ENCODE data around the gene RSPH3. TPM values are rescaled to one million over a fixed set of nuclear protein-coding genes. Genes with fewer than 3 reads are reported as not detected.
"Not testable (repeated sequence)": the region's sequence is repeated elsewhere in the genome, so short reads cannot be mapped to it uniquely, and the experiment has no call there.

Gene RSPH3
- polyA plus RNA-seq, 3 donors = 2.6 to 2.9 (median 2.8) TPM

- H3K27ac ChIP-seq (ENCODE audit: low read depth, low read length) = no peak overlapping the region
- 79 to 93% (median 81%) methylated on average over 11 of the region's 11 CpGs for WGBS, 3 donors
Measured at GRCh38 chr6:159033160-159034049, 33.4 kb upstream of the RSPH3 start.

GRCh38 chr6:159031846-159032245 is 31.8 kb upstream of the RSPH3 start:
- WGBS, 3 donors = 45 to 78% (median 53%) methylated on average over 5 of the region's 5 CpGs
- no peak overlapping the region for H3K27ac ChIP-seq (ENCODE audit: low read depth, low read length)

- 84 to 96% (median 93%) methylated on average over 2 of the region's 2 CpGs for WGBS, 3 donors
Measured at GRCh38 chr6:159030168-159030567, 30.2 kb upstream of the RSPH3 start.

GRCh38 chr6:159025224-159025623 is 25.2 kb upstream of the RSPH3 start:
- not testable (repeated sequence) for H3K27ac ChIP-seq (ENCODE audit: low read depth, low read length)
- 52 to 98% (median 96%) methylated on average over 1 of the region's 1 CpG for WGBS, 3 donors

More at GRCh38 chr6:159030168-159030567, 30.2 kb upstream of the RSPH3 start:
- no peak overlapping the region for H3K27ac ChIP-seq (ENCODE audit: low read depth, low read length)

- H3K27ac ChIP-seq (ENCODE audit: low read depth, low read length) = no peak overlapping the region
- WGBS, 3 donors = 88 to 94% (median 93%) methylated on average over 4 of the region's 4 CpGs
Measured at GRCh38 chr6:159023893-159024292, 23.9 kb upstream of the RSPH3 start.

GRCh38 chr6:159020011-159020410 is 20.0 kb upstream of the RSPH3 start:
- WGBS, 3 donors = 91 to 94% (median 93%) methylated on average over 2 of the region's 2 CpGs

GRCh38 chr6:159017757-159018559 is 18.0 kb upstream of the RSPH3 start:
- H3K27ac ChIP-seq (ENCODE audit: low read depth, low read length) = no peak overlapping the region
- 59 to 88% (median 68%) methylated on average over 3 of the region's 3 CpGs for WGBS, 3 donors

More at GRCh38 chr6:159020011-159020410, 20.0 kb upstream of the RSPH3 start:
- H3K27ac ChIP-seq (ENCODE audit: low read depth, low read length) = no peak overlapping the region

- H3K27ac ChIP-seq (ENCODE audit: low read depth, low read length) = no peak overlapping the region
Measured at GRCh38 chr6:159014406-159014805, 14.4 kb upstream of the RSPH3 start.

GRCh38 chr6:159013229-159013628 is 13.2 kb upstream of the RSPH3 start:
- WGBS, 3 donors = 49 to 76% (median 57%) methylated on average over 5 of the region's 5 CpGs
- H3K27ac ChIP-seq (ENCODE audit: low read depth, low read length) = no peak overlapping the region

- 79 to 97% (median 84%) methylated on average over 4 of the region's 4 CpGs for WGBS, 3 donors
- H3K27ac ChIP-seq (ENCODE audit: low read depth, low read length) = no peak overlapping the region
Measured at GRCh38 chr6:159012201-159012600, 12.2 kb upstream of the RSPH3 start.

GRCh38 chr6:159010037-159010612 is 10.1 kb upstream of the RSPH3 start:
- 54 to 72% (median 62%) methylated on average over 7 of the region's 7 CpGs for WGBS, 3 donors
- H3K27ac ChIP-seq (ENCODE audit: low read depth, low read length) = not testable (repeated sequence)

- 66 to 71% (median 67%) methylated on average over 10 of the region's 10 CpGs for WGBS, 3 donors
- H3K27ac ChIP-seq (ENCODE audit: low read depth, low read length) = no peak overlapping the region
Measured at GRCh38 chr6:159008656-159009288, 8.8 kb upstream of the RSPH3 start.

GRCh38 chr6:159007510-159007909 is 7.5 kb upstream of the RSPH3 start:
- WGBS, 3 donors = 75 to 88% (median 80%) methylated on average over 5 of the region's 5 CpGs

GRCh38 chr6:159005436-159005835 is 5.4 kb upstream of the RSPH3 start:
- no peak overlapping the region for H3K27ac ChIP-seq (ENCODE audit: low read depth, low read length)
- WGBS, 3 donors = 87 to 89% (median 89%) methylated on average over 5 of the region's 5 CpGs

More at GRCh38 chr6:159007510-159007909, 7.5 kb upstream of the RSPH3 start:
- H3K27ac ChIP-seq (ENCODE audit: low read depth, low read length) = no peak overlapping the region

- whole genome bisulfite sequencing, 3 donors = 72 to 80% (median 77%) methylated on average over 3 of the region's 3 CpGs
- no peak overlapping the region for H3K27ac ChIP-seq (ENCODE audit: low read depth, low read length)
Measured at GRCh38 chr6:159004592-159004991, 4.6 kb upstream of the RSPH3 start.

- no peak overlapping the region for H3K27ac ChIP-seq (ENCODE audit: low read depth, low read length)
- 91 to 93% (median 91%) methylated on average over 12 of the region's 12 CpGs for WGBS, 3 donors
Measured at GRCh38 chr6:159002432-159003155, 2.6 kb upstream of the RSPH3 start.

- whole genome bisulfite sequencing, 3 donors = 0 to 1% (median 1%) methylated on average over 24 of the region's 24 CpGs
Measured at GRCh38 chr6:158999154-158999665, 792 bp downstream of the RSPH3 start.

GRCh38 chr6:158996856-158997255 is 3.1 kb downstream of the RSPH3 start:
- no peak overlapping the region for H3K27ac ChIP-seq (ENCODE audit: low read depth, low read length)
- 41 to 80% (median 45%) methylated on average over 2 of the region's 2 CpGs for WGBS, 3 donors

More at GRCh38 chr6:158999154-158999665, 792 bp downstream of the RSPH3 start:
- H3K27ac ChIP-seq (ENCODE audit: low read depth, low read length) = no peak overlapping the region

Data from adipose tissue (tissue), 3 donors.